ENCODE data around the gene GLDN. TPM values are rescaled to one million over a fixed set of nuclear protein-coding genes. Genes with fewer than 3 reads are reported as not detected.

Gene GLDN
- not detected in 2 replicates for total RNA-seq

DNA sequence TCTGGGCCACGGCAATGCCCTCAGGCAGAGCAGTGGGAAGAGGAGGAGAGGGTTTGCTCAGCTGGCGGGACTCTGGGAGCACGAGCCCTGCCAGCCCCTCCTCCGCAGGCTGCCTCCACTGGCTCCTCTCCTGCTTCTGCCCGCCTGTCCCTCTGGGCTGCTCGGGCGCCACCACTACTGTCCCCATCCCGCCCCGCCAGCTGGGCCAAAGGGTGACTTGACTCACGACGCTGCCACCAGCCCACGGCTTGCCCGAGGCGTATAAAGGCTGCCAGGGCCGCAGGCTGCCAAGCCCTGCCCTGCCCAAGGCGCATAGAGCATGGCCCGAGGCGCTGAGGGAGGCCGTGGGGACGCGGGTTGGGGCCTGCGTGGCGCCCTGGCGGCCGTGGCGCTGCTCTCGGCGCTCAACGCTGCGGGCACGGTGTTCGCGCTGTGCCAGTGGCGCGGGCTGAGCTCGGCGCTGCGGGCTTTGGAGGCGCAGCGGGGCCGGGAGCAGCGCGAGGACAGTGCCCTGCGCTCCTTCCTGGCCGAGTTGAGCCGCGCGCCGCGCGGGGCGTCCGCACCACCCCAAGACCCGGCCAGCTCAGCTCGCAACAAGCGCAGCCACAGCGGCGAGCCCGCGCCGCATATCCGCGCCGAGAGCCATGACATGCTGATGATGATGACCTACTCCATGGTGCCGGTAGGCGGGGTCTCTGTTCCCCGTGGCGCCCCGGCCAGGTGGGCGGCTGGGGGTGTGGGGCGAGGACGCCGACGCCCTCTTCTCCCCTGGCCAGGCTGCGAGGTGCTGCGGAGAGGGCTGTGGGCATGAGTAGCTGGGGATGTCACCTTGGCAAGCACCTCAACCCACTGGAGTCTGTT lies at the start of gene GLDN:
Gene GLDN (plus strand): TSS at position 290 of the 861 bp plus-strand sequence. CDS start 30 bp downstream, at position 320.

DNA sequence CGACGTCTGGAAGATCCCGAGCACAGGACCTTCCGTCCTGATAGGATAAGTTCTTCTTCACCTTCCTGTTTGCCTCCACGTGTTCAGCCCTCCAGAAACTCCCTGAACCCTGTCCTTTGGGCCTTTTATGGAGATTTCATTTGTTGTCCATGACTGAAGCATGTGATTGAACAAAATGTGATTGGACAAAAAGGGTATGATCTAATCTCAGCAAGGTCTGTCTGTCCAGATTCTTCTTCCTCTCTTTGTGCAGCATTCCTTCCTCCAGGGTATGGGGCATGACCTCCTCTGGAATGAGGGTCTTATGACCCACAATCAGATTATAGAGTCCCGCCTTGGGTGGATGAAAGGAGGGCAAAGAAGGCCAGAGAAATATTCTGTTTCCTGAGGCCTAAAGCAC lies 3.0 kb upstream of the GLDN start, which contains the start of gene CYP19A1:
Gene CYP19A1 (minus strand): TSS at position 101 of the 400 bp plus-strand sequence. CDS start 95,684 bp downstream, outside the sequence.

Small RNA genes lying within 50 kb of the gene (small RNA-seq; reads per million reads assigned to genes)
- gene AC020891.4 (not detected), gene MIR7973-1 (not detected)

Other genes starting within 250 kb of the GLDN start
- 74.1 and 83.4 TPM in 2 replicates for gene TNFAIP8L3, start 246.7 kb upstream of the GLDN start, total RNA-seq
- gene CYP19A1, start 3.1 kb upstream of the GLDN start, total RNA-seq = not detected in 2 replicates